Lower lobe of right lung (tissue), 2 donors: ENCODE results near the gene LAD1. TPM values are rescaled to one million over a fixed set of nuclear protein-coding genes. Genes with fewer than 3 reads are reported as not detected.

Source experiments
- ATAC-seq, 2 donors: fragments of 200-7000 bp; cut with Tn5 transposase; one replicate each; pipeline ENCODE4 v1.9.1; 2020 to 2022; ENCODE audit warnings: mild to moderate bottlenecking in 2 of 2, moderate library complexity in 2 of 2
- DNase-seq: peaks from one replicate; pipeline ENCODE4 v3.0.0-alpha.2; 2020
- H3K27ac ChIP-seq: fragments of 200-600 bp; one replicate; pipeline ENCODE4 v1.8.0; 2022
- H3K27me3 ChIP-seq: fragments of 200-600 bp; one replicate; pipeline ENCODE4 v1.8.0; 2022; ENCODE audit warnings: low read depth
- H3K36me3 ChIP-seq: fragments of 200-600 bp; one replicate; pipeline ENCODE4 v1.8.0; 2022; ENCODE audit warnings: mild to moderate bottlenecking
- H3K4me1 ChIP-seq: fragments of 200-600 bp; one replicate; pipeline ENCODE4 v1.8.0; 2022
- H3K4me3 ChIP-seq: fragments of 200-600 bp; one replicate; pipeline ENCODE4 v1.8.0; 2022; ENCODE audit warnings: mild to moderate bottlenecking
- H3K9me3 ChIP-seq: fragments of 200-600 bp; one replicate; pipeline ENCODE4 v1.8.0; 2022
- CTCF ChIP-seq: fragments of 200-600 bp; IDR thresholded peaks from one replicate; pipeline ENCODE4 v1.8.0; 2022; ENCODE audit warnings: antibody characterized with exemption, mild to moderate bottlenecking
- intact Hi-C: fragments of 100-400 bp; cut with DNase I; formaldehyde crosslinking; loops from one replicate; pipeline ENCODE4 v1.11.0; 2022
- total RNA-seq: library from RNA; stranded (reverse); fragmentation: NEBNext Ultra II Directional; extraction: Animal tissue kit (Norgen Biotek cat#: 25700); gene quantifications from one replicate; pipeline ENCODE4 v1.2.1, GENCODE V29; 2021
- donor health status: DM: no; HTN: yes; CAD: no; lungs with severe emphysema.

The LAD1 gene
- total RNA-seq, 1 donor from 2014 or later: 35.3 TPM

- no peak for ATAC-seq
- peaks cover 12% of the 10 kb centered on the region for H3K27me3 ChIP-seq
These were observed 24.8 kb downstream of the LAD1 start for GRCh38 chr1:201374364-201374763.

GRCh38 chr1:201371792-201372191, 27.3 kb downstream of the LAD1 start:
- Histone ChIP-seq H3K27ac (no peak overlapping the region), H3K27me3 (peaks cover 12% of the 10 kb centered on the region), H3K4me3 (no peak overlapping the region), H3K36me3 (no peaks in the 10 kb centered on the region), H3K4me1 (no peaks in the 10 kb centered on the region), H3K9me3 (no peaks in the 10 kb centered on the region)
- no peak for DNase-seq
- intact Hi-C loops: no loop called here
- no peak for ATAC-seq
- TF ChIP-seq CTCF: no peak

More at GRCh38 chr1:201374364-201374763, 24.8 kb downstream of the LAD1 start:
- intact Hi-C loops: no loop called here
- no peak overlapping the region for H3K4me3 ChIP-seq
- DNase-seq: no peak
- no peaks in the 10 kb centered on the region for H3K9me3 ChIP-seq
- no peak overlapping the region for H3K27ac ChIP-seq
- no peaks in the 10 kb centered on the region for H3K36me3 ChIP-seq
- no peaks in the 10 kb centered on the region for H3K4me1 ChIP-seq
- no peak for TF ChIP-seq CTCF

GRCh38 chr1:201371276-201371675, 27.8 kb downstream of the LAD1 start:
- TF ChIP-seq CTCF: no peak

GRCh38 chr1:201370500-201370899, 28.6 kb downstream of the LAD1 start:
- TF ChIP-seq CTCF: no peak
- H3K27me3 ChIP-seq: peaks cover 12% of the 10 kb centered on the region
- no peak for DNase-seq
- no peak overlapping the region for H3K4me3 ChIP-seq
- H3K4me1 ChIP-seq: no peaks in the 10 kb centered on the region
- no peaks in the 10 kb centered on the region for H3K36me3 ChIP-seq
- no peak overlapping the region for H3K27ac ChIP-seq
- intact Hi-C loops: no loop called here
- ATAC-seq: no peak
- no peaks in the 10 kb centered on the region for H3K9me3 ChIP-seq

More at GRCh38 chr1:201371276-201371675, 27.8 kb downstream of the LAD1 start:
- no peaks in the 10 kb centered on the region for H3K9me3 ChIP-seq
- no peak overlapping the region for H3K27ac ChIP-seq
- no peaks in the 10 kb centered on the region for H3K4me1 ChIP-seq
- DNase-seq (no peak), ATAC-seq (no peak)
- H3K27me3 ChIP-seq: peaks cover 12% of the 10 kb centered on the region
- H3K4me3 ChIP-seq: no peak overlapping the region
- intact Hi-C loops: no loop called here
- H3K36me3 ChIP-seq: no peaks in the 10 kb centered on the region

GRCh38 chr1:201369209-201369608, 29.9 kb downstream of the LAD1 start:
- no peak for DNase-seq
- H3K27me3 ChIP-seq: peaks cover 12% of the 10 kb centered on the region
- TF ChIP-seq CTCF: no peak

GRCh38 chr1:201366696-201367095, 32.4 kb downstream of the LAD1 start:
- ATAC-seq (no peak), DNase-seq (no peak)
- H3K27ac ChIP-seq: no peak overlapping the region
- no peaks in the 10 kb centered on the region for H3K9me3 ChIP-seq
- no peaks in the 10 kb centered on the region for H3K36me3 ChIP-seq
- intact Hi-C loops: no loop called here
- no peak overlapping the region for H3K4me3 ChIP-seq
- TF ChIP-seq CTCF: no peak
- H3K4me1 ChIP-seq: no peaks in the 10 kb centered on the region
- peaks cover 6% of the 10 kb centered on the region for H3K27me3 ChIP-seq

More at GRCh38 chr1:201369209-201369608, 29.9 kb downstream of the LAD1 start:
- intact Hi-C loops: no loop called here
- Histone ChIP-seq H3K4me1 (no peaks in the 10 kb centered on the region), H3K4me3 (no peak overlapping the region), H3K9me3 (no peaks in the 10 kb centered on the region), H3K36me3 (no peaks in the 10 kb centered on the region), H3K27ac (no peak overlapping the region)
- no peak for ATAC-seq
